Endothelial cell (in vitro differentiated cells): ENCODE data around the gene ANO9. TPM values are rescaled to one million over a fixed set of nuclear protein-coding genes. Genes with fewer than 3 reads are reported as not detected.
"Not testable (repeated sequence)": the region's sequence is repeated elsewhere in the genome, so short reads cannot be mapped to it uniquely, and the experiment has no call there.

Experiments used
- DNase-seq: peaks from one replicate; pipeline ENCODE4 v3.0.0; 2021; ENCODE audit warnings: low spot score
- H3K27ac Mint-ChIP-seq: one replicate; pipeline ENCODE4 v1.8.0; 2021; ENCODE audit warnings: mixed read lengths, inconsistent platforms; ENCODE audit not compliant: unreplicated experiment
- H3K27me3 Mint-ChIP-seq: one replicate; pipeline ENCODE4 v1.8.0; 2021; ENCODE audit warnings: mild to moderate bottlenecking, moderate library complexity, mixed read lengths, inconsistent platforms; ENCODE audit not compliant: unreplicated experiment
- H3K36me3 Mint-ChIP-seq: one replicate; pipeline ENCODE4 v1.8.0; 2021; ENCODE audit warnings: mild to moderate bottlenecking, low read depth, mixed read lengths, inconsistent platforms; ENCODE audit not compliant: unreplicated experiment
- H3K4me1 Mint-ChIP-seq: one replicate; pipeline ENCODE4 v1.8.0; 2021; ENCODE audit warnings: mild to moderate bottlenecking, mixed read lengths, inconsistent platforms; ENCODE audit not compliant: unreplicated experiment
- H3K4me3 Mint-ChIP-seq: one replicate; pipeline ENCODE4 v1.8.0; 2021; ENCODE audit warnings: mild to moderate bottlenecking, mixed read lengths, inconsistent platforms; ENCODE audit not compliant: unreplicated experiment
- H3K9me3 Mint-ChIP-seq: one replicate; pipeline ENCODE4 v1.8.0; 2021; ENCODE audit warnings: mixed read lengths, inconsistent platforms; ENCODE audit not compliant: unreplicated experiment
- total RNA-seq: library from RNA; stranded (reverse); fragmentation: NEBNext Ultra II Directional; extraction: Animal tissue kit (Norgen Biotek cat#: 25700); gene quantifications from one replicate; pipeline ENCODE4 v1.2.1, GENCODE V29; 2021; ENCODE audit not compliant: unreplicated experiment
- TF ChIP-seq, protein P1 (sequence below): fragments of 200-600 bp; sonication (generic); IDR thresholded peaks from one replicate; pipeline ENCODE4 v1.5.0; 2021; ENCODE audit warnings: antibody characterized with exemption; ENCODE audit not compliant: unreplicated experiment

The ANO9 gene
- total RNA-seq, 1 donor from 2014 or later, result 0.41 TPM

- no peak for DNase-seq
- Mint-ChIP-seq H3K4me3 (no peak overlapping the region), H3K36me3 (peaks cover 5% of the 10 kb centered on the region), H3K27ac (no peak overlapping the region), H3K27me3 (peaks cover 7% of the 10 kb centered on the region), H3K4me1 (peaks cover 19% of the 10 kb centered on the region), H3K9me3 (no peaks in the 10 kb centered on the region)
- TF ChIP-seq, protein P1, sequence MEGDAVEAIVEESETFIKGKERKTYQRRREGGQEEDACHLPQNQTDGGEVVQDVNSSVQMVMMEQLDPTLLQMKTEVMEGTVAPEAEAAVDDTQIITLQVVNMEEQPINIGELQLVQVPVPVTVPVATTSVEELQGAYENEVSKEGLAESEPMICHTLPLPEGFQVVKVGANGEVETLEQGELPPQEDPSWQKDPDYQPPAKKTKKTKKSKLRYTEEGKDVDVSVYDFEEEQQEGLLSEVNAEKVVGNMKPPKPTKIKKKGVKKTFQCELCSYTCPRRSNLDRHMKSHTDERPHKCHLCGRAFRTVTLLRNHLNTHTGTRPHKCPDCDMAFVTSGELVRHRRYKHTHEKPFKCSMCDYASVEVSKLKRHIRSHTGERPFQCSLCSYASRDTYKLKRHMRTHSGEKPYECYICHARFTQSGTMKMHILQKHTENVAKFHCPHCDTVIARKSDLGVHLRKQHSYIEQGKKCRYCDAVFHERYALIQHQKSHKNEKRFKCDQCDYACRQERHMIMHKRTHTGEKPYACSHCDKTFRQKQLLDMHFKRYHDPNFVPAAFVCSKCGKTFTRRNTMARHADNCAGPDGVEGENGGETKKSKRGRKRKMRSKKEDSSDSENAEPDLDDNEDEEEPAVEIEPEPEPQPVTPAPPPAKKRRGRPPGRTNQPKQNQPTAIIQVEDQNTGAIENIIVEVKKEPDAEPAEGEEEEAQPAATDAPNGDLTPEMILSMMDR, result no peak
Observed at GRCh38 chr11:472272-472671, 30.5 kb upstream of the ANO9 start.

- peaks cover 22% of the 10 kb centered on the region for H3K4me1 Mint-ChIP-seq
- H3K27ac Mint-ChIP-seq, result peak overlapping the region; percentile 24
- no peaks in the 10 kb centered on the region for H3K9me3 Mint-ChIP-seq
- peaks cover 7% of the 10 kb centered on the region for H3K27me3 Mint-ChIP-seq
- TF ChIP-seq, protein P1, result no peak
- H3K36me3 Mint-ChIP-seq, result peaks cover 5% of the 10 kb centered on the region
- DNase-seq, result no peak
- H3K4me3 Mint-ChIP-seq, result no peak overlapping the region
Observed at GRCh38 chr11:471468-472145, 29.8 kb upstream of the ANO9 start.

DNA sequence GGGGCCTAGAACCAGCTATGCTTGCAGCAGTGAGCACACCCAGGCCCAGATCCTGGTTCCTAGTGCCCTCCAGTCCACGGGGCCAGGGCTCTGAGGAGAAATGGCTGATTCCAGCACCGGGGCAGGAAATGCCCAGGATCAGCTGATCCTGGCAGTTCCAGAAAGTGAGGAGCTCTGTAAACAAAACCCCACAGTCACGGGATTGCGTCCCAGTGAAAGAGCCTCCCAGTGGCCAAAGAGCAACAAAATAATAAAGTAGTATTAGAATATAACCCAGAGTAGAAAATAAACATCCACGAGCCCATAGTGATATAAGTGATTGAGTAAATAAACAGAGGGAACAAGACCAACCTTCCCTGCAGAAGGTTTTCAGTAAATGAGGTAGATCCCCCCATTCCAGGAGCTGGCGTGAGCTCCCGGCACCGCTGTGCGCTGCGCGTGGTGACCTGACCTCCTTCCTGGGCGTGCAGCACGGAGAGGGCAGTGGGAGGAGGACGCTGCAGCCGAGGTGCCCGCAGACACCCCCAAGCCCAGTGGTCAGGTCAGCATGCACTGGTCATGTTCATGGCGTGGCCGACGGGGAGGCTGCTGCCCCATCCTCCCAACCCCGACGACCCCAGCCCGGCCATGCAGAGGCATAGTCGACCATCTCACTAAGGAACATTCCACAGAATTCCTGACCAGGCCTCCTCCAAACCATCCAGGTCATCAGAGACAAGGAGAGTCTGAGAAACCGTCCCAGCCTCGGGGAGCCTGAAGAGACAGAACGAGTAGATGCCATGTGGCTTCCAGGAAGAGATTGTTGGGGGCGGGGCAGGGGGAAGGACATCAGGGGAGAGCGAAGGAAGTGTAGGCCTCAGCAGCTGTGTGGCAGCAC is 28.1 kb upstream of the ANO9 start:
- Mint-ChIP-seq H3K9me3 (no peaks in the 10 kb centered on the region), H3K4me3 (peak overlapping the region; percentile 62), H3K27ac (peak overlapping the region; percentile 94), H3K27me3 (peaks cover 7% of the 10 kb centered on the region), H3K4me1 (peaks cover 33% of the 10 kb centered on the region), H3K36me3 (peaks cover 5% of the 10 kb centered on the region)
- DNase-seq, result peak; percentile 37
- TF ChIP-seq, protein P1, result no peak

- peak overlapping the region; percentile 94 for H3K27ac Mint-ChIP-seq
- DNase-seq, H3K36me3 Mint-ChIP-seq, H3K27me3 Mint-ChIP-seq, H3K9me3 Mint-ChIP-seq: not testable (repeated sequence)
- H3K4me1 Mint-ChIP-seq, result peaks cover 33% of the 10 kb centered on the region
- H3K4me3 Mint-ChIP-seq, result peak overlapping the region; percentile 62
Observed at GRCh38 chr11:469026-469683, 27.3 kb upstream of the ANO9 start.

GRCh38 chr11:468493-468892 is 26.7 kb upstream of the ANO9 start:
- peak overlapping the region; percentile 81 for H3K27ac Mint-ChIP-seq
- H3K9me3 Mint-ChIP-seq, result no peaks in the 10 kb centered on the region
- H3K4me3 Mint-ChIP-seq, result no peak overlapping the region
- TF ChIP-seq, protein P1, result no peak
- no peak for DNase-seq
- H3K27me3 Mint-ChIP-seq, result peaks cover 5% of the 10 kb centered on the region
- peaks cover 5% of the 10 kb centered on the region for H3K36me3 Mint-ChIP-seq
- H3K4me1 Mint-ChIP-seq, result peaks cover 33% of the 10 kb centered on the region
